GM12878 (cell line): ENCODE measurements around the gene HMCN2. TPM values are rescaled to one million over a fixed set of nuclear protein-coding genes. Genes with fewer than 3 reads are reported as not detected.

Source experiments
- ATAC-seq: fragments of 200-7000 bp; cut with Tn5 transposase; 3 replicates; pipeline ENCODE4 v1.9.1; 2020; ENCODE audit warnings: mild to moderate bottlenecking, moderate library complexity
- BruUV-seq: library from RNA; stranded (reverse); fragments of 400-500 nt; replicated peaks from 2 replicates; lab custom pipeline; 2021; lab: Mats Ljungman, UMichigan
- CTCF ChIA-PET: fragments of 300-600 bp; sonication (Branson Sonifier 250); formaldehyde crosslinking; extraction: SDS; loops from one replicate; lab custom pipeline; 2021; ENCODE audit warnings: inconsistent platforms; lab: Yijun Ruan, JAX
- POLR2A ChIA-PET: fragments of 350-600 bp; formaldehyde crosslinking; extraction: SDS; loops from one replicate; lab custom pipeline; 2021; ENCODE audit warnings: inconsistent platforms; lab: Charles Lee
- RAD21 ChIA-PET: fragments of 300-600 bp; sonication (Branson Sonifier 250); formaldehyde crosslinking; loops from one replicate; lab custom pipeline; 2023; ENCODE audit warnings: antibody characterized with exemption; ENCODE audit not compliant: unreplicated experiment; lab: Charles Lee
- SMC1A ChIA-PET: fragments of 300-600 bp; sonication (Branson Sonifier 250); formaldehyde crosslinking; loops from one replicate; lab custom pipeline; 2023; ENCODE audit not compliant: unreplicated experiment, uncharacterized antibody; lab: Charles Lee
- DNase-seq: peaks from one replicate; pipeline ENCODE4 v3.0.0-alpha.2; 2011; ENCODE audit warnings: low read depth, low spot score
- FAIRE-seq: peaks from 3 replicates; lab custom pipeline; 2011; peaks lifted over from hg19 to GRCh38; lab: Jason Lieb, UNC
- H2AFZ ChIP-seq: 2 replicates; pipeline ENCODE4 v1.6.0; 2011; ENCODE audit warnings: low read depth, low read length, control low read depth; ENCODE audit not compliant: control insufficient read depth
- H3K27ac ChIP-seq: 2 replicates; pipeline ENCODE4 v1.5.1; 2011; ENCODE audit warnings: control low read depth; ENCODE audit not compliant: control insufficient read depth, insufficient read depth
- H3K27me3 ChIP-seq, 2 experiments: replicated peaks in 1 of 2; 2 replicates each; pipeline versions ENCODE4 v1.6.0 to v1.6.1; 2011; ENCODE audit warnings: low read length in 1 of 2; ENCODE audit not compliant: control insufficient read depth in 2 of 2, insufficient read depth in 2 of 2
- H3K36me3 ChIP-seq, 2 experiments: 2 replicates each; pipeline ENCODE4 v1.5.1; 2011; ENCODE audit warnings: low read length in 1 of 2; ENCODE audit not compliant: control insufficient read depth in 2 of 2, insufficient read depth in 2 of 2
- H3K4me1 ChIP-seq: 2 replicates; pipeline ENCODE4 v1.6.1; 2011; ENCODE audit warnings: mild to moderate bottlenecking, low read length, moderate library complexity, mixed read lengths; ENCODE audit not compliant: control insufficient read depth, insufficient read depth
- H3K4me2 ChIP-seq: 2 replicates; pipeline ENCODE4 v1.6.0; 2011; ENCODE audit warnings: control low read depth; ENCODE audit not compliant: control insufficient read depth, insufficient read depth
- H3K4me3 ChIP-seq: fragments of 200-600 bp; sonication (generic); 2 replicates; pipeline ENCODE4 v1.5.1; 2016
- H3K79me2 ChIP-seq: 2 replicates; pipeline ENCODE4 v1.6.0; 2011; ENCODE audit warnings: low read length; ENCODE audit not compliant: control insufficient read depth, insufficient read depth
- H3K9ac ChIP-seq: 2 replicates; pipeline ENCODE4 v1.8.0; 2011; ENCODE audit warnings: low read length, control low read depth, mixed read lengths; ENCODE audit not compliant: control insufficient read depth, insufficient read depth
- H3K9me3 ChIP-seq: replicated peaks from 3 replicates; pipeline ENCODE4 v1.5.1; 2011; ENCODE audit warnings: mild to moderate bottlenecking, low read length; ENCODE audit not compliant: control insufficient read depth, insufficient read depth
- H4K20me1 ChIP-seq: 2 replicates; pipeline ENCODE4 v1.6.0; 2011; ENCODE audit not compliant: control insufficient read depth, insufficient read depth
- ASH2L ChIP-seq: fragments of 300-600, 200-600 bp; sonication (generic); IDR thresholded peaks from 2 replicates; pipeline ENCODE4 v1.6.1; 2017; ENCODE audit warnings: low read depth, mild to moderate bottlenecking, borderline replicate concordance
- BMI1 ChIP-seq: fragments of 450-650 bp; IDR thresholded peaks from 2 replicates; pipeline ENCODE4 v1.6.1; 2016; ENCODE audit warnings: mild to moderate bottlenecking, moderate library complexity, borderline replicate concordance
- CBX3 ChIP-seq: fragments of 200-600 bp; sonication (generic); IDR thresholded peaks from 2 replicates; pipeline ENCODE4 v1.6.1; 2016; ENCODE audit warnings: low read depth, borderline replicate concordance
- CEBPZ ChIP-seq: fragments of 150-350 bp; IDR thresholded peaks from 2 replicates; pipeline ENCODE4 v1.6.1; 2016; ENCODE audit warnings: low read depth, low read length
- CHD2 ChIP-seq: IDR thresholded peaks from 2 replicates; pipeline ENCODE4 v1.6.1; 2011; ENCODE audit warnings: low read depth, low read length, improper control_type of control experiment, borderline replicate concordance
- ESRRA ChIP-seq: IDR thresholded peaks from 2 replicates; pipeline ENCODE4 v1.6.1; 2012; ENCODE audit warnings: mild to moderate bottlenecking, low read length, improper control_type of control experiment
- ETV6 ChIP-seq, 2 experiments: fragments of 450-650 bp in 1 of 2; IDR thresholded peaks in 1 of 2; conservative IDR thresholded peaks in 1 of 2; 2 replicates each; pipeline ENCODE4 v1.6.1; 2014; ENCODE audit warnings: antibody characterized with exemption in 1 of 2, borderline replicate concordance in 1 of 2, low read depth in 1 of 2, mild to moderate bottlenecking in 1 of 2, moderate library complexity in 1 of 2
- FOS ChIP-seq: IDR thresholded peaks from 3 replicates; pipeline ENCODE4 v1.6.1; 2011; ENCODE audit warnings: borderline replicate concordance; ENCODE audit not compliant: insufficient read length; ENCODE audit errors: extremely low read depth
- IKZF1 ChIP-seq: fragments of 450-650 bp; conservative IDR thresholded peaks from 2 replicates; pipeline ENCODE4 v1.6.1; 2017; ENCODE audit warnings: antibody characterized with exemption, mild to moderate bottlenecking
- KAT2A ChIP-seq: conservative IDR thresholded peaks from 2 replicates; pipeline ENCODE4 v1.6.1; 2011; ENCODE audit warnings: low read depth, low read length; ENCODE audit not compliant: control insufficient read depth
- MTA3 ChIP-seq: IDR thresholded peaks from 2 replicates; pipeline ENCODE4 v1.6.1; 2012; ENCODE audit warnings: low read length, inconsistent platforms, borderline replicate concordance
- MYC ChIP-seq: IDR thresholded peaks from 2 replicates; pipeline ENCODE4 v1.6.1; 2011; ENCODE audit warnings: mild to moderate bottlenecking, low read length, moderate library complexity, inconsistent platforms; ENCODE audit not compliant: insufficient read depth, insufficient replicate concordance, insufficient read length, severe bottlenecking
- PML ChIP-seq: IDR thresholded peaks from 2 replicates; pipeline ENCODE4 v1.6.1; 2012; ENCODE audit warnings: low read length, inconsistent platforms
- RUNX3 ChIP-seq: IDR thresholded peaks from 2 replicates; pipeline ENCODE4 v1.6.1; 2012; ENCODE audit warnings: low read length, inconsistent platforms
- SRF ChIP-seq, 2 experiments: IDR thresholded peaks; 2 replicates each; pipeline ENCODE4 v1.6.1; 2011; ENCODE audit warnings: low read depth in 2 of 2, low read length in 2 of 2, mild to moderate bottlenecking in 1 of 2, moderate library complexity in 1 of 2
- STAT3 ChIP-seq: IDR thresholded peaks from 2 replicates; pipeline ENCODE4 v1.6.1; 2011; ENCODE audit warnings: low read depth, low read length, improper control_type of control experiment
- TARDBP ChIP-seq: IDR thresholded peaks from 2 replicates; pipeline ENCODE4 v1.6.1; 2016; ENCODE audit warnings: borderline replicate concordance
- ZZZ3 ChIP-seq: IDR thresholded peaks from 2 replicates; pipeline ENCODE4 v1.6.1; 2011; ENCODE audit warnings: low read depth; ENCODE audit not compliant: control insufficient read depth, insufficient read length
- WGBS: methylation state at CpG from one replicate; pipeline ENCODE4 v1.1.6; 2016; ENCODE audit warnings: low lambda C conversion rate; ENCODE audit not compliant: insufficient replicate concordance, insufficient coverage; ENCODE audit errors: missing lambda C conversion rate; 5-methylcytosine and 5-hydroxymethylcytosine counted together
- in situ Hi-C: fragments of 300-500 bp; cut with MboI; formaldehyde crosslinking; loops from 9 replicates; pipeline ENCODE4 v1.14.3; 2018; ENCODE audit warnings: mixed read lengths
- intact Hi-C: fragments of 100-400 bp; cut with micrococcal nuclease; formaldehyde crosslinking; loops from one replicate; pipeline ENCODE4 v1.14.2; 2022; ENCODE audit not compliant: unreplicated experiment
- polyA plus RNA-seq, 11 experiments: library from polyadenylated mRNA; depleted of rRNA in 4 of 11; unstranded in 6 of 11; stranded (reverse) in 5 of 11; fragments of >200 nt; fragmentation: Nextera tagmentation in 4 of 11; fragmentation: Illumina TruSeq in 1 of 11; extraction: Ambion mirVana in 4 of 11; extraction: Trizol in 1 of 11; gene quantifications; 1 replicate in 1 of 11; 2 replicates in 10 of 11; pipeline versions ENCODE4 v1.2.1 to v1.2.3, GENCODE V29; 2011 to 2016; ENCODE audit warnings: inconsistent platforms in 2 of 11, missing spikeins in 2 of 11, low read depth in 1 of 11
- total RNA-seq, 4 experiments: library from RNA; depleted of rRNA in 3 of 4; stranded (reverse); fragments of >200 nt in 3 of 4; fragmentation: Illumina TruSeq in 1 of 4; extraction: Trizol in 1 of 4; gene quantifications; 2 replicates each; pipeline versions ENCODE4 v1.2.1 to v1.2.3, GENCODE V29; 2013 to 2021

Gene HMCN2
- total and polyA plus RNA-seq, 10 of the 15 experiments (the other 5 are each of a cell fraction or from before 2014, with no cell fraction given) = 0.04 TPM; not detected in 9

- no TSS peak for BruUV-seq
- Histone ChIP-seq H3K4me2 (no peak overlapping the region), H3K4me3 (no peak overlapping the region), H3K36me3 (no peaks in the 10 kb centered on the region), H3K27me3 (peaks cover 1 to 4% of the 10 kb centered on the region in 2 experiments; a peak in 3 of 4 replicates), H3K27ac (no peak overlapping the region), H3K79me2 (no peaks in the 10 kb centered on the region), H4K20me1 (no peaks in the 10 kb centered on the region), H3K4me1 (no peaks in the 10 kb centered on the region), H2AFZ (no peak overlapping the region), H3K9me3 (no peaks in the 10 kb centered on the region), H3K9ac (no peak overlapping the region)
- ATAC-seq (no peak), FAIRE-seq (no peak), DNase-seq (no peak)
- ChIA-PET CTCF (no interaction called here), POLR2A (no interaction called here), SMC1A (no interaction called here), RAD21 (interaction anchor here (0.7 kb wide), 1 partner anchor 297 kb away, joined by 3 read pairs; no protein-coding TSS in a partner anchor)
- in situ Hi-C loops = no loop called here
- WGBS = 29% methylated on average over 17 of the region's 17 CpGs
- intact Hi-C loops = no loop called here
- TF ChIP-seq CBX3 (no peak), ETV6 (conservative IDR thresholded peaks at IDR 0.05 in 1 of 2, IDR thresholded peaks at IDR 0.05 in 1 of 2; ENCODE audit: borderline replicate concordance in 1 of 2, low read depth in 1 of 2) (no peak), STAT3 (no peak), TARDBP (no peak), CHD2 (no peak), MYC (no peak), CEBPZ (no peak), IKZF1 (no peak), FOS (no peak), ASH2L (no peak), SRF (IDR thresholded peaks at IDR 0.05; ENCODE audit: low read depth in 2 of 2, low read length in 2 of 2) (no peak), BMI1 (no peak), RUNX3 (no peak), KAT2A (no peak), ESRRA (no peak), PML (no peak), ZZZ3 (no peak), MTA3 (no peak)
Measured at GRCh38 chr9:130431536-130432303, 166.2 kb downstream of the HMCN2 start.
